Measurements from ENCODE around the gene TMEM44.

TMEM44 gene

DNA sequence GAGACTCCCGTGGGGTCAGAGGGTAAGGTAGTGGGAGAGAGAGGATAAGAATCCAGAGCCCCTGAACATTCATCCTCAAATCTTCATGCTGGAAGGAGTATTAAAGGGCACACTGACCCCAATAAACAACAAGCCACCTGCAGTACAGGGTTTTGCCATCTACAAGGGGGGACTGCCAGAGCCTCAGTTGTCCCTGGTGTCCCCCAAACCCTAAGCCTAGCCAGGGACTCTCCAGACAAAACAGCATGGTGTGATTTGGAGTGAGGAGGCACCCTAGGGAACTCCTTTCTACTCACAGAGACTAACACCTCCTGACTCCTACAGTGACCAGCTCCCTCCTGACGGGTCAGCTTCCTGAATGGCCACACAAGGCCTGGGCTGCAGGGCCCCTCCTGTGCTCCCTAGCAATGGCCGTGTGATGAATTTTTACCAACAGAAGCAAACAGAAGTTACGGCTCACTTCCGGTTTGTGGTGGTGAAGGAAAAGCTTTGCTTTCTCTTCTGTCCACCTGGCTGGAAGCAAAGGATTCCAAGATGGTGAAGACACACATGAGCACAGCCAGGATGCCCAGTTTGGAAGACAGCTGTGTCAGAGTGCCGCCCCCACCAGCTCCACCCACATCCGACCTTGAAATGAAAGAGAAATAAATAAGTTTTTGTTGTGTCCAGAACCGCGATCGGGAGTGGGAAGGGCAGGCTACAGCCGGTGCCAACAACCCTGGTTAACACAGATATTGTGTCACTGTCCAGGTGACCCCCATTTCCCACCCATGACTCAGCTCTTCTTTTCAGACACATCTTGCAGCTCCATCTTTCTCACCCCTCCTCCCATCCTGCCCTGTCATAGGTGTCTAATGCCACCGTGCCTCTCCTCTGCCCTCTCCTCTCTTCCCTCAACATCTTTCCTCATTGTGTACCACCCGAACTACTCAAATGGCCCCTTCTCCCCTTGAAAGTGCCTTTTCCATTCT lies 76.8 kb downstream of the TMEM44 start:
- peak overlapping the region; percentile 67 for H3K4me2 ChIP-seq
- no peaks in the 10 kb centered on the region for H4K20me1 ChIP-seq (ENCODE audit: insufficient read depth)
- H3K4me1 ChIP-seq (ENCODE audit: low read depth, poor library complexity, severe bottlenecking), result peaks cover 12% of the 10 kb centered on the region
- TF ChIP-seq, protein P1, sequence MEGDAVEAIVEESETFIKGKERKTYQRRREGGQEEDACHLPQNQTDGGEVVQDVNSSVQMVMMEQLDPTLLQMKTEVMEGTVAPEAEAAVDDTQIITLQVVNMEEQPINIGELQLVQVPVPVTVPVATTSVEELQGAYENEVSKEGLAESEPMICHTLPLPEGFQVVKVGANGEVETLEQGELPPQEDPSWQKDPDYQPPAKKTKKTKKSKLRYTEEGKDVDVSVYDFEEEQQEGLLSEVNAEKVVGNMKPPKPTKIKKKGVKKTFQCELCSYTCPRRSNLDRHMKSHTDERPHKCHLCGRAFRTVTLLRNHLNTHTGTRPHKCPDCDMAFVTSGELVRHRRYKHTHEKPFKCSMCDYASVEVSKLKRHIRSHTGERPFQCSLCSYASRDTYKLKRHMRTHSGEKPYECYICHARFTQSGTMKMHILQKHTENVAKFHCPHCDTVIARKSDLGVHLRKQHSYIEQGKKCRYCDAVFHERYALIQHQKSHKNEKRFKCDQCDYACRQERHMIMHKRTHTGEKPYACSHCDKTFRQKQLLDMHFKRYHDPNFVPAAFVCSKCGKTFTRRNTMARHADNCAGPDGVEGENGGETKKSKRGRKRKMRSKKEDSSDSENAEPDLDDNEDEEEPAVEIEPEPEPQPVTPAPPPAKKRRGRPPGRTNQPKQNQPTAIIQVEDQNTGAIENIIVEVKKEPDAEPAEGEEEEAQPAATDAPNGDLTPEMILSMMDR (conservative IDR thresholded peaks at IDR 0.05; ENCODE audit: low read depth, low read length), result no peak
- no peaks in the 10 kb centered on the region for H3K27me3 ChIP-seq (ENCODE audit: insufficient read depth, low read depth)
- H3K36me3 ChIP-seq (ENCODE audit: insufficient read depth), result no peaks in the 10 kb centered on the region
- peak overlapping the region; percentile 93 for H2AFZ ChIP-seq (ENCODE audit: low read depth)
- peak overlapping the region; percentile 81 for H3K4me3 ChIP-seq (IDR thresholded peaks at IDR 0.05; ENCODE audit: insufficient read depth, low read depth, low read length)
- H3K79me2 ChIP-seq (ENCODE audit: insufficient read depth, low read depth), result no peaks in the 10 kb centered on the region
- peak overlapping the region; percentile 55 for H3K27ac ChIP-seq
- H3K9ac ChIP-seq, result peak overlapping the region; percentile 67

DNA sequence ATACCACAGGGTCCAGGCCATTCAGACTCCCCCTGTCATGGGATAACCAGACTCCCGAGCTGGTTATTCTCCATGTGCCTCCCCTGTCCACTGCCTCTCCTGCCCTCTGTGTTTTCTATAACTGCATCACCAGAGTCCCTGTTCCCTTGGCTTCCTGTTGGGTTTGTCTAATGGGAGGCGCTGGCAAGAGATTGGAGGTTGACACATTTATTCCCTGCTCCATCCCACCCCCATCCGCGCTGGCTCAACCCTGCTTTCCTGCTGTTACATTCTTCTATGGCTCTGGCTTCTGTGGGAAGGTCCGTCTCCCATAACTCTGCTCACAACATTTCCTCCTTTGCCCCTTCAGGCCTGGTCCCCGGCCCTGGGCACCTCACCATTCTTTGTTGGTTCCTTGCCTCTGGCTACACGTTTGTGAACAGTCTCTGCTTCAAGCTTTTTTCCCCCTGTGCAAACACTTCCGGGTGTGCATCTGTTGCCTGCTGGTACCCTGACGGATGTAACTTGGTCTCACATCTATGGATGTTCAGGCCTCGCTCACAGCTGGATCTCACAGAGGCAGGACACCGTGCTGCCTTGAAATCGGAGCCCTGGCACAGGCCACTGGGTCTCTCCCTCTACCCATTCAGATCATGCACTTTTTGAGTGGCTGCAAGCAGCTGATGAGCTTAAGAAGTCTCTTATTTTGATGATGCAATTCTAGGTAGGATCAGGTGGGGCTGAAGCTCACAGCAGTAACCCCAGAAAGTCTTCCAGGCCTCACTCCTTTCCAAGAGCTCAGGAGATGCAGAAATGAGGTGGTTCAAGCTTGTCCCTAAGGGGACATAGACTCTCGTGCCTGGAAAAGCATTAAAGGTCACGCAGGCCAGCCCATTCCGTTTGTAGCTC lies 77.8 kb downstream of the TMEM44 start:
- Histone ChIP-seq H4K20me1 (ENCODE audit: insufficient read depth) (no peaks in the 10 kb centered on the region), H3K4me1 (ENCODE audit: low read depth, poor library complexity, severe bottlenecking) (peaks cover 12% of the 10 kb centered on the region), H3K36me3 (ENCODE audit: insufficient read depth) (no peaks in the 10 kb centered on the region), H3K9ac (no peak overlapping the region), H3K79me2 (ENCODE audit: insufficient read depth, low read depth) (no peaks in the 10 kb centered on the region), H3K4me2 (no peak overlapping the region), H3K27me3 (ENCODE audit: insufficient read depth, low read depth) (no peaks in the 10 kb centered on the region), H3K4me3 (IDR thresholded peaks at IDR 0.05; ENCODE audit: insufficient read depth, low read depth, low read length) (no peak overlapping the region), H2AFZ (ENCODE audit: low read depth) (peak overlapping the region; percentile 93), H3K27ac (no peak overlapping the region)
- TF ChIP-seq, protein P1 (conservative IDR thresholded peaks at IDR 0.05; ENCODE audit: low read depth, low read length), result no peak

DNA sequence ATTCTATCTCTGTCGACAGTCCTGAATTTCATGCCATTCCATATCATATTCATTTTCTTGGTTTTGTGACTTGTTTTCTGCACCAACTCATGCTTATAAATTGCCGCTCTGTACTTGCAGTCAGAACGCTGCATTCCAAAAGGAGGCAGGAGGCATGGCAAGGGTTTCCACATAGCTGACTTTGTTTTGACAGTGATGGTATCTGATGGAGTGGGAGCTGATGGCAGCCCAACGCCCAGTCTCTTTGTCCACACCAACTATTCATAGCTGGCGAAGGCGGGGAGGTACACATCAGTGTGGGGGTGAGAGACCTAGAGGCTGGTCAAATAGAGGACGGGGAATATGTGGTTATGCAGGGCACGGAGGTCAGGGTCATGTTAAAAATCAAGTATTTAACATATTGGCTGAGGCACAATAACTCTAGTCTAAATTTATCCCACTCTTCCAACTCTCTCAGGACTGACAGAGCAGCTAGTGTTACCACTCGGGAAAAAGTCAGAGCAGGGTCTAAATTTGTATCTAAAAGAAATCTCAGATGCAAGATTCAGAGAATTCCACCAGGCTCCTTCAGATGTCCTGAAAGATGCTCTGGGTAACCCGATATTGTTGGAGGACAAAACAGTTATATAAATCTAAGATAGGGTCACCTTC lies 78.6 kb downstream of the TMEM44 start:
- Histone ChIP-seq H3K4me3 (IDR thresholded peaks at IDR 0.05; ENCODE audit: insufficient read depth, low read depth, low read length) (no peak overlapping the region), H3K9ac (no peak overlapping the region), H3K27ac (no peak overlapping the region), H3K79me2 (ENCODE audit: insufficient read depth, low read depth) (no peaks in the 10 kb centered on the region), H3K4me1 (ENCODE audit: low read depth, poor library complexity, severe bottlenecking) (peaks cover 12% of the 10 kb centered on the region), H3K4me2 (no peak overlapping the region), H3K27me3 (ENCODE audit: insufficient read depth, low read depth) (no peaks in the 10 kb centered on the region), H3K36me3 (ENCODE audit: insufficient read depth) (no peaks in the 10 kb centered on the region), H2AFZ (ENCODE audit: low read depth) (no peak overlapping the region), H4K20me1 (ENCODE audit: insufficient read depth) (no peaks in the 10 kb centered on the region)
- TF ChIP-seq, protein P1 (conservative IDR thresholded peaks at IDR 0.05; ENCODE audit: low read depth, low read length), result no peak

DNA sequence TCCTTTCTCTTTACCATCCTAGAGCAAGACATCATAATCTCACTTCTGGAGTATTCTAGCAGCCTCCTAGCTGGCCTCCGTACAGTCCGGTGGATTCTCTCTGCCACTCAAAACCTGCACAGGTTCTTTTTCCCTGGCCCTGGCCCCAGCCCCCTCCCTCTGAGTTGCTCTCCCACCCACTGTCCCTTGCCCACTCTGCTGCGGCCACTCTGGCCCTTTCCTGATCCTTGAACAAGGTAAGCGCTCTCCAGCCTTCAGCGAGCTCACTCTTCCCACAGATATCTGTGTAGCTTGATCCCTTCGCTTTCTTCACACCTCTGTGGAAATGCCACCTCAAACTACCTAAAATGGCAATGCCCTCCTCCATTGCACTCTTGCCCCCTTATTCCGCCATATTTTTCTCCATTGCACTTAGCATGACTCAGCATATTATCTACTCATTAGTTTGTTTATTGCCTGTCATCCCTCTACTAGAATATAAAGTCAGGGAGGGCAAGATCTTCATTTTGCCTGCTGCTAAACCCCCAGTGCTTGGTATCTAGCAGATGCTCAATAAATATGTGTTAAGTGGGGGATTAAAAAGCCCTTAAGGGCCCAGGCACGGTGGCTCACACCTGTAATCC lies 80.8 kb downstream of the TMEM44 start:
- no peaks in the 10 kb centered on the region for H3K36me3 ChIP-seq (ENCODE audit: insufficient read depth)
- H2AFZ ChIP-seq (ENCODE audit: low read depth), result no peak overlapping the region
- TF ChIP-seq, protein P1 (conservative IDR thresholded peaks at IDR 0.05; ENCODE audit: low read depth, low read length), result no peak
- no peak overlapping the region for H3K4me3 ChIP-seq (IDR thresholded peaks at IDR 0.05; ENCODE audit: insufficient read depth, low read depth, low read length)
- H3K79me2 ChIP-seq (ENCODE audit: insufficient read depth, low read depth), result no peaks in the 10 kb centered on the region
- no peak overlapping the region for H3K27ac ChIP-seq
- no peak overlapping the region for H3K9ac ChIP-seq
- H3K27me3 ChIP-seq (ENCODE audit: insufficient read depth, low read depth), result no peaks in the 10 kb centered on the region
- no peaks in the 10 kb centered on the region for H4K20me1 ChIP-seq (ENCODE audit: insufficient read depth)
- H3K4me1 ChIP-seq (ENCODE audit: low read depth, poor library complexity, severe bottlenecking), result peaks cover 12% of the 10 kb centered on the region
- H3K4me2 ChIP-seq, result no peak overlapping the region

All from KMS-11 (cell line).